ENCODE results near the gene MAPKAP1.

MAPKAP1 gene

DNA sequence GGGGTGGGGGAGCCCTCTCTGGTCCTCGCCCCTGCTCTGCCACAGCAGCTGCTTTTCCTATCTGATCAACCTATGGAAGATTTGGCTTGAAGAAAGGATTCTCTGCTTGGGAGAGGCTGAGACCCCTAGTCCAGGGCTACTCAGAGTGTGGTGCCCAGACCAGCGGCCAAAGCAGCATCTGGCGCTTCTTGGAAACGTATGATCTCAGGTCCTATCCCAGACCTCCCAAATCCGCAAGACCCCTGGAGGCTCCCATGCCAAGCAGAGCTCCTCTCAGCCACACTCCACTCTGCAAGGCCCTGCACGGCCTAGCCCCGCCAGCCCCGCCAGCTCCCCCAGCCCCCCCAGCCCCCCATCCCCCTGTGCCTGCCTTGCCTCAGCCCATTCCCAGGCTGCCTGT lies 263.6 kb downstream of the MAPKAP1 start:
- DNase-seq = no peak

DNA sequence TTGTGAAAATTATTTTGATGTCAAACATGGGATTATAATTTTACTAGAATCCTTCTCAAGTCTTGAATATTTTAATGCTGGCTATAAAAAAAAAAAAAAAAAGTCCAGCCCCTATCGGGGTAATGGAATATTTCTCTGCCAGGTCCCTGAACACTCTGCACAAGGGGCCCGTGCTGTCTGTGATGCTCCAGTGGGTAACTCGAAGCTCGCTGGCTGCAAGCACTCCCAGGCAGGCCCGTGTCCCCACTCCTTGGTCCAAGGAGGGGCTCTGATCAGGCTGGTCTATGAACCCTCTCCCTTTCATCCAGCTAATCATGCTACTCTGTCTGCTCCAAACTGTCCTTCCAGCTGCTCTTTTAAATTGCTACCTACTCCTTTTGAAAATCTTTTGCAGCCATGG lies 264.6 kb downstream of the MAPKAP1 start:
- DNase-seq = no peak

GRCh38 chr9:125440411-125440810 lies 266.6 kb downstream of the MAPKAP1 start:
- no peak for DNase-seq

GRCh38 chr9:125439434-125440272 lies 267.4 kb downstream of the MAPKAP1 start:
- DNase-seq = no peak

- DNase-seq = no peak
These were observed 268.2 kb downstream of the MAPKAP1 start for GRCh38 chr9:125438506-125439433.

DNA sequence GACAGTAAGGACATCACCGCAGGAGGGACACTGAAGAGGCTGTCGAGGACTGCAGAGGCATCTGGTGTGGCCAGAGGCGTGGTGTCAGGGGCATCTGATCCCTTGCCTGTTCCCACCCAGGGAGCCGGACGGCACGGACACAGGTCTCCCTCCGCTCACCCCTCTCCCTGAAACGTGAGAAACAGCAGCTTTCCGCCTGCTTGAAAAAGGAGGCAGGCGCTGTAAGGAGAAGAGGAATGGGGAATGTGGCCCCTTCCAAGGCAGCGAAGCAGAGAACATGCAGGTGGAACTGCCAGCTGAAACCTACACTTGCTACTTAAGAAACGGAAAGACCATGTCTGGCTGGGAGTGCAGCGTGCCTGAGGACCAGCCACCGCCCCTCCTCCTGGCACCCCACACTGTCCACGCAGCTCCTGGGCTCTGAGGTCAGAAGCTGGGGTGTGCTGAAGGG lies 269.2 kb downstream of the MAPKAP1 start:
- no peak for DNase-seq

DNA sequence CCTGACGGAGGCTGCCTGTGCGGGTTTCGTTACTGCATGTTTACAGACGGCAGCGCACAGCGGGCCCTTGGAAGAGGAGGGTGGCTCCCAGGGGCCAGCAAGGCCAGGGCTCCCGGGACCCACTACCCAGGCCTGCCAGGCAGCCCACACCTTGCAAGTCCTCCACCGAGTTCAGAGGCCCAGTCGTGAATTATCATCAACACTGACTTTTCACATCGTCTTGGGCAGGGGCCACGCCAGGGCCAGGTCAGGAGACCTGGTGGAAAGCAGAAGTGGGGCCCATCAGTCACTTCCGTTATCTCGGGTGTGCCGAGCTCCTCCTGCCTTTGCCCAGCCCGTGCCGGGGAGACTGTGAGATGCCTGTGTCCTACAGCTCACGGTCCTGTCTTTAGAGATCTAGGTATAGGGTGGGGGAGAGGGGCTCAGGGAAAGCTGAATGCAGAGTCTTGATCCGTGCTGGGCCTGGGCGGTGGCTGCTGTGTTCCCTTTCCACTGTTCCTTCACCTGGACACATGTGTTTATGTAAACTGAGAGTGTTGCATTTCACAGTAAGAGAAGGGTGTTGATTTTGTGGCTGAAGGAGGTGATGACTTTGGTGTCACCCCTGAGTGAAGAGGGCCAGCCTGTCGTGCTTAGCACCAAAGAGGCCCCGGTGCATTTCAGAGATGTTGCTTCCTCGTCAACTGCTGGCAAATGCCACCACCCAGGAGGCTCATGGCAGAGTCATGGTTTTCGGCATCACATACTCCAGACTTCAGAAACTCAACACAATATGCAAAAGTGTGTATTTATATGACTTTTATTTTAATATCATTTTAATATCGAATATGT lies 270.2 kb downstream of the MAPKAP1 start:
- no peak for DNase-seq

DNA sequence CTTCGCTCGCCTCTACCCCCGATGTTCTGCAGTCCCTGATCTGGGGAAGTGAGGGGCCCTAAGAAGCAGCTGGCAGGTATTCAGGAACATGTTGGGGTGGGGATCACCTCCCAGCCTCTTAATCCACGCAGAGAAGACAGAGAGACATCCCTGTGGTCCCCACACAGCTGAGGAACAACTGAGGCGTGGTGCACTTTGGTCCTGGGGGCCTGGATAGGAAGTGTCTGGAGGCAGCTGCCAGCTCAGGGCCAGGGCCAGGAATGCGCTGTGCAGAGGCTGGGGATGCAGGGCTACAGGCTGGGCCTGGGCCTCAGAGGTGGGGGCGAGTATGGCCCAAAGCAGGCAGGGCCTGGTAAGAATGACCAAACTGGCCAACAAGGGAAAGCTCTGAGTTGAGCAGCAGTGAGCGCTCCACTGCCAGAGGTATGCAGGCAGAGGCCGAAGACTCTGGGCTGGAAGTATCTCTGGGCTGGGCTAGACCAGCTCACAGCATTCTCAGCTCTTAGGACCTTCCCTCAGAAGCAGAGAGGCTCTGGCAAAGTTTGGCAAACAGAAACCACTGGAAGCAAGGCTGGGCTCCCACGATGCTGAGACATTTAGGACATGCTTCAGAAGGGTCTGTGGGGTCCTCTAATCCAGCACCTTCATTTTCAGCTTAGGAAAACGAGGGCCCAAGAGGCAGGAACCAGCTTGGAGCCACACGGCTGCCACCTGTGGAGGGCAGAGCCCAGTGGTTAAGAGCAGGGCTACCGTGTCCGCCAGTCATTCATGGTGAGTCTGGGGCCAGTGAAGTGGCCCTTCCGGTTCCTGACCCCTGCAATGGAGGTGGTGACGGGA lies 271.0 kb downstream of the MAPKAP1 start:
- no peak for DNase-seq

- no peak for DNase-seq
These were observed 271.8 kb downstream of the MAPKAP1 start for GRCh38 chr9:125434986-125435775.

GRCh38 chr9:125433461-125434011 lies 273.5 kb downstream of the MAPKAP1 start:
- DNase-seq = no peak

GRCh38 chr9:125432715-125433385 lies 274.2 kb downstream of the MAPKAP1 start:
- no peak for DNase-seq

DNA sequence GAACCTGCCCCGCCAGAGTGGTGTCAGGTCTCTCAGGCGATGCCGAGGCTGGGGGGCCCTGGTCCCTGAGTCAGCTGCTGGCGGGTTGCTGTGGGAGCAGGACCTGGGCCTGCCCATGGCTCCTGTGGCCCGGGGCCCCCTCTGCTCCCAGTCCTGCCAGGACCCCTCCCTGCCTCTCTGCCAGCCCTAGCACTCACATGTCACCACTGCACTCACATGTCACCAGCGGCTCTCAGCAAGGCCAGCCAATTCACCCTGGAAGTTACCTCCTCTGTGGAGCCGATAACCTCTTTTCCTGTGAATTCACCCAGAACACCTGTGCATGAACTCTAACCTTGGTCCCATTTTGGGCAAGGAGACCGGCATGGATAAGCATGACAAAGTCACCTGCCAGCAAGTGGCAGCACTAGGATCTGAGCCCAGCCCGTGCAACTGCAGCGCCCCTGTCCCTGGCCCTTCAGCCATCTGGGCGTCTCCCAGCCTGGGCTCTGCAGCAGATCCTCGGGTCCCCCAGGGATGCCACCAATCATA lies 275.2 kb downstream of the MAPKAP1 start:
- DNase-seq = no peak

DNA sequence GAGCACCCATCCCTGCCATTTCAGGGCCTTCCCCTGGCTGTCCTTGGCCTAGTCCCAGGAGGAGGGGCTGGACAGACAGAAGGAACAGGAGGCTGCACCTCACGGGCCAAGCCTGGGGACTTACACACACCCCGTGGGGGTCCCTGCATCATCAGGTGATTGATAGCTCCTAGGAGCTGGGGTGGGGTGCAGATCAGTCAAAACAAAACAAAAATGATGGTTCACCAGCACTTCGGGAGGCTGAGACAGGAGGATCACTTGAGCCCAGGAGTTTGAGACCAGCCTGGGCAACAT lies 276.0 kb downstream of the MAPKAP1 start:
- no peak for DNase-seq

GRCh38 chr9:125430161-125431011 lies 276.6 kb downstream of the MAPKAP1 start:
- DNase-seq = no peak

DNA sequence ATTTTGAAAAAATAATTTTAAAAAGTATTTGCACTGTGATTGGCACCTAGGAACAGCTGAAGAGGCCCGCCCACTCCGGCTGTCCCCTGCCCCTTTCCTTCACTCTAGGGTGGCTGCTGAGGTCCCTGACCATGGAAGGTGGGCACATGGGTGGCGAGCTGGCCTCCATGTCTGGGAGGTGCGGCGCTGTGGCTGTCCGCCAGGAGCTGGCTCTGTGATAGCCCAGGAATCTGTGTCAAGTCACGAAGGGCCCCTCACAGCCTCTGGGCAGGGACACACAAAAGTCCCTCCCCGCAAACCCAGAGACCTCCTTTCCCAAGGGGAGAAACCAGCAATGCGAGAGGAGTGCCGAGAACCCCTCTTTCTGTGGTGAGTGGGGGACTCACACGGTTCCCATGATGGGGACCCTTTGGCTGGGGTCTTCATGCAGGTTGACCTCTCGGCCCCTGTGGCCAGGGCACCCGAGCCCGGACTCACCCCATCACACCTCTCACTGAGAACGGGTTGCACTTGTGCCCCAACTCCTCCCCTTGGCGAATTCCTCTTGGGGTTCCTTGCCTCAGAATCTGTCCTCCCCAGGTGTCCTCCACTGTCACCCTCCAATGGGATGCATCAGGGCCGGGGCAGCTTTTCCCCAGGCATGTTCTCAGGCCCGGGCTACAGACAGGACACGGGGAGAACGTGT lies 277.4 kb downstream of the MAPKAP1 start:
- no peak for DNase-seq

DNA sequence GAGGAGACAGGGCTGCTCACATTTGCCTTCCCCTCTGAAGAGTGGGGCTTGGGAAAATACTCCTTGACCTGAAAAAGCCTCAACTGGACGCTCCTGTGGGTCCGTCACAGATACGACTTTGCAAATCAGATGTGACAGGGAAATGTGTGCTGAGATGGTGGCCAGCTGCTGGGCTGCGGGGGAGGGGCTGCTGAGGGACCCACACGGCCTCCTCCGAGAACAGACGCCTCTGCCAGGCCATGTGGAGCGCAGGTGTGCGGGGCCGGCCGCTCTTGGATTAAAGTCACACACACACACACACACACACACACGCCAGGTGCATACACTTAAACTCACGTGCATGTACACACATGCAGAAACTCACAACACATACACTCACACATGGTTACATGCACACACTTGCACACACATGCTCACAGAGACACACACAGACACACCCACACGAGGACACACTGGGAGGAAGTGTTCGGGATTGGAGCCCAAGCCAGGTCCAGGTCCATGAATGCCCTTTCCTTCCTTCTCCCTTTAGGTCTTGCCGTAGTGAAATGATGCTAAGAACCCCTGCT lies 278.0 kb downstream of the MAPKAP1 start:
- DNase-seq = no peak

- DNase-seq = no peak
These were observed 278.7 kb downstream of the MAPKAP1 start for GRCh38 chr9:125428060-125428901.
